ENCODE data around the gene DXO.

DXO gene

DNA sequence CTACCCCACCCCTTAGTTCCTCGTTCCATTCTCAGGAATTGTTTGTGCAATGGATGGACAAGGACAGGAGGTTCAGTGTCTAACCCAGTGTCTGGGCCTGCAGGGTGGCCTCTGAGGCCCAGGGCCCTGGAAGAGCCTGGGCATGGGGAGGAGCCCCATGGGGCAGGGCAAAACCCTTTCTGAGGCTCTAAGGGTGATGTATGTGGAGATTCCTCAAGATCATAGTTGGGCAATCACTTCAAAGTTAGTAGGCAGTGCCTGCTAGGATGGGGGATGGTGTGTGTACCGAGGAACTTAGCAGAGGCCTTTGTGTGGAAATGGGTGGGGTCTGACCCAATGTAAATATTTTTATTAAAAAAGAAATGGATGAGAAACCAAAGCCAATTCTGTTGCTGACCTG is 51.1 kb downstream of the DXO start:
- no peak for DNase-seq

Measured in SIG-M5 (cell line).